A549 (cell line): ENCODE measurements around the gene WDR5B. TPM values are rescaled to one million over a fixed set of nuclear protein-coding genes. Genes with fewer than 3 reads are reported as not detected.

Source experiments
- ATAC-seq, 2 experiments: fragments of 200-7000 bp in 1 of 2; fragments of >200 bp in 1 of 2; cut with Nextera tagmentation in 1 of 2; cut with Tn5 transposase in 1 of 2; 3 replicates each; pipeline versions ENCODE4 v1.8.0 to v1.9.1; 2018 to 2020; ENCODE audit warnings: mild to moderate bottlenecking in 1 of 2, moderate library complexity in 1 of 2
- CTCF ChIA-PET: fragments of 300-600 bp; sonication (Branson Sonifier 250); formaldehyde crosslinking; extraction: SDS; loops from one replicate; lab custom pipeline; 2021; ENCODE audit warnings: antibody characterized with exemption, inconsistent platforms; lab: Yijun Ruan, JAX
- POLR2A ChIA-PET: fragments of 350-600 bp; formaldehyde crosslinking; extraction: SDS; loops from one replicate; lab custom pipeline; 2021; ENCODE audit warnings: antibody characterized with exemption, inconsistent platforms; lab: Yijun Ruan, JAX
- DNase-seq, 2 experiments: peaks; one replicate each; pipeline versions ENCODE4 v3.0.0 to v3.0.0-alpha.2; 2011 to 2016; ENCODE audit warnings: low read depth in 1 of 2, low spot score in 1 of 2
- FAIRE-seq: peaks from 2 replicates; lab custom pipeline; 2011; peaks lifted over from hg19 to GRCh38; lab: Jason Lieb, UNC
- H3K27ac ChIP-seq, 2 experiments: fragments of >200 bp; sonication (Bioruptor Twin); formaldehyde crosslinking; 3 replicates each; pipeline ENCODE4 v1.5.1; 2016 to 2017
- H3K4me1 ChIP-seq: fragments of >200 bp; sonication (Bioruptor Twin); formaldehyde crosslinking; 3 replicates; pipeline ENCODE4 v1.6.1; 2016
- H3K4me2 ChIP-seq: fragments of >200 bp; sonication (Bioruptor Twin); formaldehyde crosslinking; 3 replicates; pipeline ENCODE4 v1.6.1; 2016
- H3K4me3 ChIP-seq: fragments of >200 bp; sonication (Bioruptor Twin); formaldehyde crosslinking; 3 replicates; pipeline ENCODE4 v1.5.1; 2016
- H3K9me3 ChIP-seq: fragments of >200 bp; sonication (Bioruptor Twin); formaldehyde crosslinking; 3 replicates; pipeline ENCODE4 v1.6.1; 2016
- CBX8 ChIP-seq: fragments of 200-600 bp; sonication (generic); IDR thresholded peaks from 2 replicates; pipeline ENCODE4 v1.6.1; 2016
- CHD4 ChIP-seq: fragments of 200-600 bp; sonication (generic); IDR thresholded peaks from 2 replicates; pipeline ENCODE4 v1.6.1; 2016; ENCODE audit warnings: antibody characterized with exemption, mild to moderate bottlenecking, borderline replicate concordance
- CTCF ChIP-seq: fragments of >200 bp; sonication (Bioruptor Twin); formaldehyde crosslinking; IDR thresholded peaks from 3 replicates; pipeline ENCODE4 v1.5.1; 2016
- EP300 ChIP-seq, 2 experiments: fragments of >200 bp; sonication (Bioruptor Twin); formaldehyde crosslinking; IDR thresholded peaks; 2 replicates in 1 of 2; 3 replicates in 1 of 2; pipeline ENCODE4 v1.6.1; 2016 to 2017
- FOSL2 ChIP-seq, 2 experiments: fragments of 450-650 bp in 1 of 2; fragments of >200 bp in 1 of 2; sonication (Bioruptor Twin) in 1 of 2; formaldehyde crosslinking; IDR thresholded peaks; 2 replicates each; pipeline versions ENCODE4 v1.5.0 to v1.6.1; 2016 to 2020; ENCODE audit warnings: mild to moderate bottlenecking in 1 of 2, moderate library complexity in 1 of 2
- GATA3 ChIP-seq: IDR thresholded peaks from 2 replicates; pipeline ENCODE4 v1.6.1; 2012; ENCODE audit warnings: borderline replicate concordance
- HES2 ChIP-seq: fragments of >200 bp; sonication (Bioruptor Twin); formaldehyde crosslinking; IDR thresholded peaks from 2 replicates; pipeline ENCODE4 v1.6.1; 2016
- HMGXB4 ChIP-seq: fragments of 250-450 bp; sonication (Bioruptor Pico); IDR thresholded peaks from 2 replicates; pipeline ENCODE4 v1.5.0; 2021; ENCODE audit warnings: mild to moderate bottlenecking, moderate library complexity, borderline replicate concordance
- HOXB5 ChIP-seq: fragments of 250-450 bp; sonication (Bioruptor Pico); IDR thresholded peaks from 2 replicates; pipeline ENCODE4 v1.5.0; 2020; ENCODE audit warnings: mild to moderate bottlenecking, moderate library complexity
- JUN ChIP-seq, 2 experiments: fragments of >200 bp; sonication (Bioruptor Twin); formaldehyde crosslinking; IDR thresholded peaks; 2 replicates in 1 of 2; 3 replicates in 1 of 2; pipeline ENCODE4 v1.6.1; 2016 to 2017
- KDM1A ChIP-seq: fragments of 200-600 bp; sonication (generic); IDR thresholded peaks from 2 replicates; pipeline ENCODE4 v1.6.1; 2016; ENCODE audit warnings: low read depth, mild to moderate bottlenecking
- RAD21 ChIP-seq, 2 experiments: fragments of >200 bp in 1 of 2; sonication (Bioruptor Twin) in 1 of 2; formaldehyde crosslinking in 1 of 2; IDR thresholded peaks in 1 of 2; conservative IDR thresholded peaks in 1 of 2; 2 replicates in 1 of 2; 3 replicates in 1 of 2; pipeline ENCODE4 v1.6.1; 2012 to 2018; ENCODE audit warnings: inconsistent platforms in 1 of 2
- RCOR1 ChIP-seq: fragments of 150-350 bp; IDR thresholded peaks from 2 replicates; pipeline ENCODE4 v1.6.1; 2014; ENCODE audit warnings: antibody characterized with exemption, low read length, low read depth
- SMC3 ChIP-seq: fragments of >200 bp; sonication (Bioruptor Twin); formaldehyde crosslinking; IDR thresholded peaks from 3 replicates; pipeline ENCODE4 v1.6.1; 2018; ENCODE audit warnings: inconsistent platforms
- SREBF2 ChIP-seq: fragments of 450-650 bp; IDR thresholded peaks from 2 replicates; pipeline ENCODE4 v1.6.1; 2014; ENCODE audit warnings: mild to moderate bottlenecking, moderate library complexity
- ZFP36 ChIP-seq: fragments of 450-650 bp; IDR thresholded peaks from 2 replicates; pipeline ENCODE4 v1.6.1; 2014; ENCODE audit warnings: borderline replicate concordance; ENCODE audit not compliant: partially characterized antibody
- WGBS: methylation state at CpG from one replicate; pipeline ENCODE4 v1.1.6; 2017; ENCODE audit errors: missing lambda C conversion rate; 5-methylcytosine and 5-hydroxymethylcytosine counted together
- polyA plus RNA-seq, 4 experiments: library from polyadenylated mRNA; depleted of rRNA in 3 of 4; stranded (reverse); fragments of >200 nt; fragmentation: RNase III in 1 of 4; extraction: RNeasy Plus Mini Kit Qiagen cat#74134 plus additional on column Dnase treatment in 1 of 4; gene quantifications; 2 replicates in 3 of 4; 3 replicates in 1 of 4; pipeline ENCODE4 v1.2.3, GENCODE V29; 2011 to 2017

The WDR5B gene
- polyA plus RNA-seq, 2 of the 4 experiments (the other 2 are of a cell fraction): 5.9 to 10.2 TPM

- Histone ChIP-seq H3K4me3 (no peak overlapping the region), H3K27ac (no peak overlapping the region), H3K4me1 (no peaks in the 10 kb centered on the region)
- CTCF ChIA-PET: interaction anchor here (0.5 to 2.4 kb wide), 29 partner anchors 9 to 930 kb away, joined by 3 to 26 read pairs (median 4); partner anchors contain the start of genes FAM162A, MIX23, SEMA5B and WDR5B
- POLR2A ChIA-PET: interaction anchor here (1.0 to 1.7 kb wide), 2 partner anchors 9 to 23 kb away, joined by 11 to 24 read pairs; partner anchors contain the start of genes FAM162A, MIX23 and WDR5B
- ATAC-seq: peak; percentile 50 to 67; a peak in 3 of 6 replicates
- peak; percentile 65 for FAIRE-seq
- TF ChIP-seq EP300 (IDR thresholded peaks at IDR 0.05): no peak
- TF ChIP-seq SREBF2: no peak
- TF ChIP-seq CTCF: peak; percentile 75
- TF ChIP-seq RAD21 (conservative IDR thresholded peaks at IDR 0.05 in 1 of 2, IDR thresholded peaks at IDR 0.05 in 1 of 2): peak; percentile 76 to 78
- peak; percentile 64; the same call in 2 of the 3 replicates for TF ChIP-seq SMC3
- TF ChIP-seq, all 56 proteins: peak for 3
- Histone ChIP-seq H3K4me2 (no peak overlapping the region), H3K9me3 (no peaks in the 10 kb centered on the region)
- 8% methylated on average over 2 of the region's 2 CpGs for WGBS
- DNase-seq: peak; percentile 43 to 60
Measured at GRCh38 chr3:122392868-122393844, 22.7 kb downstream of the WDR5B start.

- POLR2A ChIA-PET: no interaction called here
- Histone ChIP-seq H3K4me3 (no peak overlapping the region), H3K4me2 (no peak overlapping the region), H3K9me3 (no peaks in the 10 kb centered on the region)
- 50% methylated on average over 2 of the region's 2 CpGs for WGBS
- TF ChIP-seq HES2 (no peak), RCOR1 (no peak), GATA3 (no peak), CBX8 (no peak), JUN (IDR thresholded peaks at IDR 0.05) (no peak), ZFP36 (no peak), HOXB5 (no peak), CHD4 (no peak), HMGXB4 (CRISPR knock-in tag) (no peak), FOSL2 (IDR thresholded peaks at IDR 0.05) (no peak), FOSL2 (CRISPR knock-in tag; IDR thresholded peaks at IDR 0.05) (no peak), KDM1A (no peak)
- TF ChIP-seq, all 56 proteins: peak for 0
- Histone ChIP-seq H3K4me1 (no peaks in the 10 kb centered on the region), H3K27ac (no peak overlapping the region)
- DNase-seq: no peak
- CTCF ChIA-PET: interaction anchor here (0.8 to 1.7 kb wide), 2 partner anchors 22 to 63 kb away, joined by 3 to 6 read pairs; no protein-coding TSS in a partner anchor
- FAIRE-seq: no peak
- ATAC-seq: no peak
Measured at GRCh38 chr3:122391681-122392446, 24.0 kb downstream of the WDR5B start.
